HG02870 (cell line): ENCODE data around the gene DPP10.
"Not testable (repeated sequence)": the region's sequence is repeated elsewhere in the genome, so short reads cannot be mapped to it uniquely, and the experiment has no call there.

Source experiments
- ATAC-seq: cut with Tn5 transposase; IDR thresholded peaks from one replicate; pipeline ENCODE4 v1.9.1; 2021; ENCODE audit warnings: mild to moderate bottlenecking, moderate library complexity; ENCODE audit not compliant: unreplicated experiment

DPP10 gene

GRCh38 chr2:114937366-114937930 is 495.0 kb downstream of the DPP10 start:
- ATAC-seq, result no peak

- ATAC-seq, result no peak
These were observed 498.5 kb downstream of the DPP10 start for GRCh38 chr2:114940785-114941458.

GRCh38 chr2:114949228-114949804 is 506.9 kb downstream of the DPP10 start:
- ATAC-seq, result no peak

GRCh38 chr2:114960389-114960788 is 517.9 kb downstream of the DPP10 start:
- no peak for ATAC-seq

- ATAC-seq, result no peak
These were observed 520.1 kb downstream of the DPP10 start for GRCh38 chr2:114962532-114962931.

- ATAC-seq, result no peak
These were observed 526.4 kb downstream of the DPP10 start for GRCh38 chr2:114968748-114969400.

GRCh38 chr2:115004321-115004720 is 561.9 kb downstream of the DPP10 start:
- ATAC-seq, result not testable (repeated sequence)

GRCh38 chr2:115011721-115012120 is 569.3 kb downstream of the DPP10 start:
- no peak for ATAC-seq

- not testable (repeated sequence) for ATAC-seq
These were observed 579.6 kb downstream of the DPP10 start for GRCh38 chr2:115022013-115022412.

- no peak for ATAC-seq
These were observed 592.4 kb downstream of the DPP10 start for GRCh38 chr2:115034801-115035200.

GRCh38 chr2:115036818-115037217 is 594.4 kb downstream of the DPP10 start:
- ATAC-seq, result no peak

- no peak for ATAC-seq
These were observed 615.0 kb downstream of the DPP10 start for GRCh38 chr2:115057473-115057872.

- no peak for ATAC-seq
These were observed 627.6 kb downstream of the DPP10 start for GRCh38 chr2:115070002-115070401.

GRCh38 chr2:115071534-115071933 is 629.1 kb downstream of the DPP10 start:
- no peak for ATAC-seq

- no peak for ATAC-seq
These were observed 633.4 kb downstream of the DPP10 start for GRCh38 chr2:115075800-115076199.

- ATAC-seq, result no peak
These were observed 635.2 kb downstream of the DPP10 start for GRCh38 chr2:115077626-115078025.

GRCh38 chr2:115083225-115083624 is 640.8 kb downstream of the DPP10 start:
- no peak for ATAC-seq

GRCh38 chr2:115083711-115084110 is 641.3 kb downstream of the DPP10 start:
- ATAC-seq, result no peak

GRCh38 chr2:115084446-115084845 is 642.0 kb downstream of the DPP10 start:
- ATAC-seq, result no peak

GRCh38 chr2:115086051-115086620 is 643.7 kb downstream of the DPP10 start:
- not testable (repeated sequence) for ATAC-seq

GRCh38 chr2:115094441-115094840 is 652.0 kb downstream of the DPP10 start:
- no peak for ATAC-seq

- ATAC-seq, result no peak
These were observed 663.5 kb downstream of the DPP10 start for GRCh38 chr2:115105966-115106365.
